Measurements from ENCODE around the gene EDEM3. TPM values are rescaled to one million over a fixed set of nuclear protein-coding genes. Genes with fewer than 3 reads are reported as not detected.

The EDEM3 gene
- total RNA-seq, 2 experiments from 2014 or later: 12.5 to 14.5 TPM

GRCh38 chr1:184755226-184756065 lies 788 bp upstream of the EDEM3 start:
- CTCF ChIA-PET: interaction anchor here (0.9 to 1.8 kb wide), 3 partner anchors 12 to 227 kb away, joined by 3 to 8 read pairs (median 3); no protein-coding TSS in a partner anchor

GRCh38 chr1:184753608-184754475 lies 816 bp downstream of the EDEM3 start:
- H3K4me1 Mint-ChIP-seq (ENCODE audit: low read depth): peaks cover 46% of the 10 kb centered on the region
- ChIA-PET CTCF (interaction anchor here (0.9 to 1.8 kb wide), 4 partner anchors 11 to 228 kb away, joined by 3 to 8 read pairs (median 3); no protein-coding TSS in a partner anchor), POLR2A (interaction anchor here (0.8 to 2.8 kb wide), 10 partner anchors 10 to 563 kb away, joined by 3 to 19 read pairs (median 4); partner anchors contain the start of genes IVNS1ABP and NIBAN1)
- no peak for TF ChIP-seq CTCF (IDR thresholded peaks at IDR 0.05)
- no peaks in the 10 kb centered on the region for H3K9me3 Mint-ChIP-seq
- peak overlapping the region; percentile 97 for H3K27ac Mint-ChIP-seq
- ATAC-seq: peak; percentile 1
- H3K36me3 Mint-ChIP-seq (ENCODE audit: low read depth): peaks cover 11% of the 10 kb centered on the region
- H3K27me3 Mint-ChIP-seq: peaks cover 3% of the 10 kb centered on the region
- DNase-seq: peak; percentile 68
- peak overlapping the region; percentile 95 for H3K4me3 Mint-ChIP-seq
- intact Hi-C loops (cut with micrococcal nuclease): loop anchor here (1.0 kb wide), 1 partner anchor 403 kb away; the partner anchor contains the start of gene SWT1

More at GRCh38 chr1:184755226-184756065, 788 bp upstream of the EDEM3 start:
- intact Hi-C loops (cut with micrococcal nuclease): no loop called here
- Mint-ChIP-seq H3K4me1 (ENCODE audit: low read depth) (peaks cover 35% of the 10 kb centered on the region), H3K27ac (peak overlapping the region; percentile 97), H3K4me3 (peak overlapping the region; percentile 95), H3K27me3 (peaks cover 4% of the 10 kb centered on the region), H3K36me3 (ENCODE audit: low read depth) (peaks cover 11% of the 10 kb centered on the region), H3K9me3 (no peaks in the 10 kb centered on the region)
- DNase-seq (peak; percentile 55), ATAC-seq (peak; percentile 9)
- POLR2A ChIA-PET: interaction anchor here (0.5 to 2.8 kb wide), 8 partner anchors 11 to 562 kb away, joined by 3 to 19 read pairs (median 4); partner anchors contain the start of genes IVNS1ABP and NIBAN1
- TF ChIP-seq CTCF (IDR thresholded peaks at IDR 0.05): no peak

- H3K4me3 Mint-ChIP-seq: peak overlapping the region; percentile 95
- POLR2A ChIA-PET: interaction anchor here (1.3 kb wide), 1 partner anchor 30 kb away, joined by 3 read pairs; no protein-coding TSS in a partner anchor
- peak overlapping the region; percentile 97 for H3K27ac Mint-ChIP-seq
- CTCF ChIA-PET: interaction anchor here (0.8 to 1.7 kb wide), 2 partner anchors 52 to 140 kb away, joined by 3 read pairs; no protein-coding TSS in a partner anchor
- no peak for TF ChIP-seq CTCF (IDR thresholded peaks at IDR 0.05)
- peaks cover 48% of the 10 kb centered on the region for H3K4me1 Mint-ChIP-seq (ENCODE audit: low read depth)
- intact Hi-C loops (cut with micrococcal nuclease): no loop called here
- DNase-seq (no peak), ATAC-seq (no peak)
- peaks cover 11% of the 10 kb centered on the region for H3K36me3 Mint-ChIP-seq (ENCODE audit: low read depth)
- peaks cover 3% of the 10 kb centered on the region for H3K27me3 Mint-ChIP-seq
- H3K9me3 Mint-ChIP-seq: no peaks in the 10 kb centered on the region
These were observed 1.5 kb downstream of the EDEM3 start for GRCh38 chr1:184753117-184753516.

- H3K36me3 Mint-ChIP-seq (ENCODE audit: low read depth): peaks cover 11% of the 10 kb centered on the region
- no peak for TF ChIP-seq CTCF (IDR thresholded peaks at IDR 0.05)
- peaks cover 3% of the 10 kb centered on the region for H3K27me3 Mint-ChIP-seq
- no peak for DNase-seq
- peak overlapping the region; percentile 97 for H3K27ac Mint-ChIP-seq
- no peak for ATAC-seq
- POLR2A ChIA-PET: interaction anchor here (0.8 kb wide), 1 partner anchor 404 kb away, joined by 3 read pairs; the partner anchor contains the start of genes SWT1 and TRMT1L
- H3K9me3 Mint-ChIP-seq: no peaks in the 10 kb centered on the region
- peak overlapping the region; percentile 95 for H3K4me3 Mint-ChIP-seq
- intact Hi-C loops (cut with micrococcal nuclease): no loop called here
- CTCF ChIA-PET: interaction anchor here (0.8 to 1.7 kb wide), 2 partner anchors 53 to 140 kb away, joined by 3 read pairs; no protein-coding TSS in a partner anchor
- H3K4me1 Mint-ChIP-seq (ENCODE audit: low read depth): peaks cover 48% of the 10 kb centered on the region
These were observed 2.0 kb downstream of the EDEM3 start for GRCh38 chr1:184752656-184753055.

Data from activated CD8-positive, alpha-beta T cell treated with anti-CD3 and anti-CD28 coated beads for 36 hours (primary cell).